NOMO-1 (cell line): ENCODE results near the gene THAP4.
"Not testable (repeated sequence)": the region's sequence is repeated elsewhere in the genome, so short reads cannot be mapped to it uniquely, and the experiment has no call there.

Source experiments
- DNase-seq, 2 experiments: peaks; one replicate each; lab custom pipeline; 2025; ENCODE audit not compliant: unreplicated experiment in 2 of 2; lab: John Stamatoyannopoulos, UW

Gene THAP4

DNA sequence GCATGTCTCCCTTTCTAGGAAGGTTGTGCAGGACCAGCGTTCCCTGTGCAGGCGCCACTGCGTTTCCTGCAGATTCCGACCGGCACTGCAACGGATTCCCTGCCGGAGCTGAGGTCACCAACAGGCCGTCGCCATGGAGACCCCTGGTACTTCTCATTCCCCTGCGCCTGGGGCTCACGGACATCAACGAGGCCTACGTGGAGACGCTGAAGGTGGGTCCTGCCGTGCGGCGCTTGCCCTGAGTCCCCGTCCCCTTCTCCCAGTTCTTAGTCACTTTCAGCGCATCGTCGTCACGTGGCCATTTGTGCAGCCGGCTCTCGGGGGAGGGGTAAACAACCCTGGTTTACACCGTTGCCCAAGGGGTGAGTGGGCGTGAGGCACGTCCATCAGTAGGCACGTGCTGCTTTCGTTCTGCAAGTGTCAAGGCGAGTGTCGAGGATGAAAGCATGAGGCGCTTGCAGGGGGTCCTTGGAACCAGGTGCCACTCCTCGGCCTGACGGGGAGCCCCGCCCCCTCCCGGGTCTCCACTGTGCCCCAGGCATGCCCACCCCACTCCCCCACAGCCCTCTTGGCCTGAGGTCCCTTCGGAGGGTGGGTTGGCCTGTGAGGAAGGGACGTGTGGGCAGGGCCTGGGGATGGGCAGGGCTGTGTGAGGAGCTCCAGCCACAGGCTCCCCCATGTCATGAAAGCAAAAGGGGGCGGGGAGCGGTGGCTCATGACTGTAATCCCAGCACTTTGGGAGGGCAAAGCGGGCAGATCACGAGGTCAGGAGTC, 29.9 kb upstream of the THAP4 start:
- no peak for DNase-seq

DNA sequence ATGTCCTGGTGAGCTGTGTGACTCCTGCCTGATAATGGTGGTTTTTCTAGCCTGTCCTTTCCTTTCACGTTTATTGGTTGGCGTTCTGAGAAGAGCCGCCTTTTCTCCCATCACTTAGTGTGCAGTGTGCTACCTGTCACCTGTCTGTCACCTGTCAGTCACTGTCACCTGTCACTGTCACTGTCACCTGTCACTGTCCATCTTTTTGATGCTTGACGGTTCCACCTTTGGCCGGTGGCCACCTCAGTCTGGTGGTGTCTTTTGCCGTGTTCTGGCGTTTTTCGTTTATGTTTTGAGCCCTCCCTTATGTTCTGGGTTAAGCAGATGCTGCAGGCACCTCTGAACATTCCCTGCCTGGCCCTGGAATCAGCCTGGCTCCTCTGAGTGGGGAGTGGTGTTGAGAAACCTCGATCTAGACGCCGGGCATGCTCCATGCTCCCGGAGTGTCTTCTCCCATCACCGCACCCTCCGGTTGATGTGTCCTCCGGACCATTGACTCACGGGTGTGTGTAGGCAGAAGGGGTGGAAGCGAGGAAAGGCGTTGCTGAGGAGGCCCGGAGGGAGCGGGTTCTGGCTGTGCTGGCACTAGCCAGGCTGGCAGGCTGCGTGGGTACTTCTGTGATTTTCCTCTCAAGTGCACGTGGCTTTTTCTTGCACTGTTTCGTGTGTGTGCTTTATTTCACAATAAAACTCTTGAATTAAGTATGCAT, 28.9 kb upstream of the THAP4 start:
- no peak for DNase-seq

DNA sequence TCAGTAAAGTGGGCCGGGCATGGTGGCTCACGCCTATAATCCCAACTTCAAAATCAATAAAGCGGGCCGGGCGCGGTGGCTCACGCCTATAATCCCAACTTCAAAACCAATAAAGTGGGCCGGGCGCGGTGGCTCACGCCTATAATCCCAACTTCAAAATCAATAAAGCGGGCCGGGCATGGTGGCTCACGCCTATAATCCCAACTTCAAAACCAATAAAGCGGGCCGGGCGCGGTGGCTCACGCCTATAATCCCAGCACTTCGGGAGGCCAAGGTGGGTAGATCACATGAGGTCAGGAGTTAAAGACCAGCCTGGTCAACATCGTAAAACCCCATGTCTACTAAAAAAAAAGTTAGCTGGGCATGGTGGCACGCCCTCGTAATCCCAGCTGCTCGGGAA, 25.8 kb upstream of the THAP4 start:
- DNase-seq = not testable (repeated sequence)

DNA sequence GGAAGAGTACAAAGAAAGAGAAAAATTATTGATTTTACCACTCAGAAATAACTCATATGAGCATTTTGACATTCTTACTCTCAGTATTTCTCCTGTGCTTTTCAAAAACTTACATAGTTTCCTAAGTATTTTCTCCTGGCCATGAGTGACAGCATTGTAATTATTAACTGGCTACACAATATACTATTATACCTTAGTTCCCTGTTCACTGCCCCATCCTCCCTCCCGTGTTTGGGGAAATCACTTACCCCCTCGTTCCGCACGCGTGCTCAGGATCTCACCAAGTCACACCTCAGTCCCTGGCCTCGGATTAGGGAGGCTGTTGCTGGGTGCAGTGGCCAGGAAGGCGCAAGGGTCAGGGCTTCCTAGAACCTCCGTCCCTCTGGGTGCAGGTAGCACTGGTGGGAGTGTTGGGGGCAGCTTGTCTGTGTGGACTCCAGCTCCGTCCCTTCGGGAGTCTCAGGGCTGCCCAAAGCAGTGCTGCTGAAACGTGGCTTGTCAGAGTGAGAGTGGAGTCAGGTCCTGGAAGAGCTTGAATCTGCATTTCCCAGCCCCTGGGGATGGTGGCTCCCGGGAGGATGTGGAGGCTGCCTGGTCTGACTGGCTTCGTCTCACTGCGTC, 23.7 kb upstream of the THAP4 start:
- DNase-seq = no peak

DNA sequence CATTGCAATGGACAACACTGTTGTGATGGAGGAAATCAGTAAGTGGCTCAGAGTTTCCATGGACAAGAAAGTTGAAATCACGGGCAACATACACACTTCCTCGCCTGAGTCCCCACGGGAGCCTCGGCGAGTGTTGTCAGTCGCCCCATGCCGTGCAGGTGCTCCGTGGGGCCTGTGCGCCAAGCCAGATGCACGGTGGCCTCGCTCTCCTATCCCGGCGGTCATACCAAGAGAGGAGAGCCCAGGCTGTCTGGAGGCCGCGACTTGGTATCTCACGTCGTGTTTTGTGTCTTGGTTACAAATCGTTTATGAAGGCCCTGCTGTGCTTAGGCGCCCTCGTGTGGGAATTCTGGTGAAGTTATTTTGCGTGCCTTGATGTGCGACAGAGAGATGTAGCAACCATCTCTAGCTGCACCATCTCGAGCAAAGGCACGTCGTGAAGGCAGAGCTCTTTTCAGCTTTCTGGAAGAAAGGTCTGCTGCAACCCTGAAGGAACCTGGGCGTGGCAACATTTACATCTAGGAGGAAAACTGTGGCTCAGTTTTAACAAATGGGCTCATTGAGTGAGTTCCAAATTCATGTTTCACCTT, 22.3 kb upstream of the THAP4 start:
- peak; percentile 9 to 10 for DNase-seq

DNA sequence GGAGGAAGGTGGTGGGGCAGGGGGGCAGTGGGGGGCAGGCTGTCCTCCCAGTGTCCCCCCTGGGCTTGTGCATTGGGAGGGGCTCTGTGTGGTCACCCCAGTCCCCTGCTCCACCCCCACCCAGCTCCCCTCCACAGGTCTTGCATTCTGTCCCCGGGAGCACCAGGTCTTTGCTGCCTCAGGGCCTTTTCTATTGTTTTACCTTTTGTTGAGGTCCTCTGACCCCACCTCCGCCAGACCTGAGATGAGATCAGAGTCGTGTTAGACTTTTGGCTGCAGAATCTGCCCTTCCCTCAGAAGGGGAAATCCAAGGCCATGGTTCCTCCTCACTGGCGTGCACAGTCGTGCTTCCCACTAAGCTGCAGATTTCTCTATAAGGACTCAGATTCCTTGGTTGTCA, 21.3 kb upstream of the THAP4 start:
- no peak for DNase-seq

DNA sequence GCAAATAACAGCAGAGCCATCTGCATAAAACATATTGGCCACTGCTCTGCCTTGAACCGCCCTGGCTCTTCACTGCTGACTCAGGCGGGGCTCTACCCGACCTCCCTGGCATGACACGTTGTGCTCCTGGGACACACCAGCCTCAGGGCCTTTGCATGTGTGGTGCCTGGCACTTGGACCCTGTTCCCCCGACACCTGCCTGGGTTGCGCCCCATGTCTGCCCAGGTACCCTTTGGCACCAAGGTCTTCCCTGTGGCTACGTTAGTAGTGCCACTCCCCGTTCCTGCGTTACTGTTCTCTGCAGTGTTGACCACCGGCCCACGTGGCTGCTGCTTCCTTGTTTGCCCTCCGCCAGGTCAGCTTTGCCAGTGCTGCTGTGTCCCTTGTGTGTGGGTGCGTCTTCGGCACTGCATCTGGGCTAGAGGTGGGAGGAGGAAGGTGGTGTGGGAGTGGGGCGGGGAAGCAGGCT, 20.9 kb upstream of the THAP4 start:
- no peak for DNase-seq

DNA sequence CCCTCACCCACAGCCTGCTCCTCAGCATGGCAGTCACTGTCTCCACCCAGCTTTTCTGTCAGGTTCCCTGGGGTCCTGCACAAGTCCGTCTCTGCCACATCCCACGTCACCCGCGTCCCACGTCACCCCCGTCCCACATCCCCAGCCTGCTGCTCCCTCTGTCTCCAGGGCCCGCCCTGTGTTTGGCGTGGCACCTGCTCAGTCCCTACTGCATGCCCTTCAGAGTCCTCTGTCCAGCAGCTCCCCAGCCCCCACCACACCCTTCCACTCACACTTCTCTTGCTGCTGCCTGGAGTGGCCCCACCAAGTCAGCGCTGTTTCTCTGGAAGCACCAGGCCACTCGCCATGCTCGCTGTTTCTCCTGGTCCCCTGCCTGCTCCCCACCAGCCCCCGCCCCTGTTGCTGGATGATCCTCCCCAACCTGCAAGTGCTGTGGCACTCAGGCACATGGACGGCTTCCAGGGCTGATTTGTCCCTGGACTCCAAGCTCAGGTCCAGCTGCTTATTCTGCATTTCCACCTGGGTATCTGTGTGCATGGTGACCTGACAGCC, 19.3 kb upstream of the THAP4 start:
- no peak for DNase-seq

DNA sequence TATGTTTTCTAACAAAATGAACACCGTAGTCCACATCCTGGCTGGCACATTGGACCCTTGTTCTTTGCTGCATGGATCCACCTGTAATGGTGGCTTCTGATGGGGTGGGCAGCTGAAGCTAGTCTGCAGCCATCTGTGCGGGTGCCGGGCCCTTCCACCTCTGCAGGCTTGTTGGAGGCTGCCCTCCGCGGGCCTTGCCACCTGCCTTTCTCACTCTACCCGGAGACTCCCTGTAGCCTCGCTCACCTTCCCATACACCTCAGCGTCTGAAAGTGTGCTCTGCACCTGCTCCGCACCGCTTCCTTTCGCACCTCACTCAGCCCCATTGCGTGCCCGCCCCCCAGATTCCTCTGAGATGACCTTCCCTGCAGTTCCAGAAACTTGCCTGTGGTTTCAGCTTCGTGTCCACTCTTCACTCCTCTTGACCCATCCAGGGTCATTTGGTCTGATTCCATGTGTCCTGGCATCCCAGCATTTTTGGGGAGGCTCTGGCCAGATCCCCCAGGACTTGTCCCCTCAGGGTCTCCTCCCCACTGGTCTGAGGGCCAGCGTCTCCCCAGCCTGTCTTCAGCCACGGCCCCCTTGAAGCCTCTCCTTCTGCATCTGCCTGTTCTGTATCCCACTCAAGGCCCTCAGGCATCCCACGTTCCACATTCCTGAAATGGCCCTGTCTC, 18.7 kb upstream of the THAP4 start:
- DNase-seq = no peak

DNA sequence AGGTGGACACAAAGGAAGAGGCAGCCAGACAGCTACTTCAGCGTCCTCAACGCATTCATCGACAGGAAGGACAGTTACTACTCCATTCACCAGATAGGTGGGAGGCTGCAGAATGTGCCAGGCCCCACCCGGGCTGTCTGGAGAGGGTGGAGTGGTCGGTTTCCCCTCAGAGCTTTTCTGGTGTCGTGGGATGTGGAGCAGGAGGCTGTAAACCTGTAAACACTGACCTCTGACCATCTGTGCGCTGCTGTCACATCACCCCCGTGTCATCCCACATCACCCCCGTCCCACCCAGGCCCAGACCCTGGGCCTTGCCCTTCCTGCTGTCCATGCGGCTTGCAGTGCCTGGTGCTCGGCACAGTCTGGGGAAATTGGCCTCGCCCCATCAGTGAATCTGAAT, 17.6 kb upstream of the THAP4 start:
- DNase-seq = no peak

DNA sequence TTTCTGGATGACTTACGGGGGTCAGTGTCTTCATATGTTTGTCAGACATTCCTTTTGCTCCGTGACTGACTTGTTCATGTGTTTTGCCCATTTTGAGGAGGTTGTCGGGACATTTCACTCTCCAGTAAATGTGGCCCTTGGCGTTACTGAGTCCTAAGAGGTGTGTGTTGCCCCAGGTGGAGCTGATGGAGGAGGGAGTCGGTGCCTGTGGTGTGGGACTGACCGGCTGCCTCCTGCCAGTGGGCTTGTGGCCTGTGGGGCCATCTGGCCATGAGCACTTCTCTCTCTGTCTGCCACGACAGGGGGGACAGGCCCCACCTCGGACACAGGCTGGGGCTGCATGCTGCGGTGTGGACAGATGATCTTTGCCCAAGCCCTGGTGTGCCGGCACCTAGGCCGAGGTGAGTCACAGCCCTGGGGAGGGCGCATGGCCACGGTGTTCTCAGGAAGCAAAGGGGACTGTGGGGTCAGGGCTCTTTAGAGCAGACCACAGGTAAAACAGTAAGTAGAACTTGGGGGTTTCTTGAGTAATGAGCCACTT, 16.3 kb upstream of the THAP4 start:
- no peak for DNase-seq

DNA sequence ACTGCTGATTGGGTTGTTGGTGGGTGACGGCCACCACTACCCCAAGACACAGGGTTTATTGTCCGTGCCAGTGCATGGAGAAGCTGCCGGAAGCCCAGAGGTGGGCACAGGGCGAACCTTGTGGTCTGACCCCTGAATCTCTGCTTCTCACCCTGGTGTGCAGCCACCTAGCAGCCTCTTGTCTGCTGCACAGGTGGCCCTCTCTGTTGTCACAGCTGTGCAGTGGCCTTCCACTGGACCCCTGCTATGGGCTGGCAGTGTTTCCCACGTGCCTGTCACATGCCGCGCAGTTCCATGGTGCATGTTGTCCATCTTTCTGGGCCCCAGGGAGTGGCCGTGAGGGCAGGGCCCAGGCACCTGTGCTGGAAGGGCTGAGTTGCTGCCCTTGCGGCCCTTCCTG, 15.8 kb upstream of the THAP4 start:
- no peak for DNase-seq

DNA sequence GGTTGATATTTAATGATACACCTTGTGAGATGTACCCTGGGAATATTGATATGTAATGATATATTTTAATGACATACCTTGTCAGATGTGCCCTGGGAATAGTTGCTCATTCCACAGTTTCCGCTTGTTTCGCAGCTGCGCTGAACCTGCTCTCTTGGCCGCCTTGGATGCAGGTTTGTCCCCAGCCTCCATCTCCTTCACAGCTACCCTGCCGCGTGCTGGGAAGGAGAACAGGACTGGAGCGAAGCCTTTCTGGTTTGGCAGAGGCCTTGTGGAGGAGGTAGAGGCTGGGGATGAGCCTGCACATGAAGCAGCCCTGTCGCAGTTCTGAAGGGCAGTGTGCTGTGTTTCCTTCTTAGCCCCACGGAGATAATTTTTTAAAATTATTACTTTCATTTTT, 15.2 kb upstream of the THAP4 start:
- no peak for DNase-seq

DNA sequence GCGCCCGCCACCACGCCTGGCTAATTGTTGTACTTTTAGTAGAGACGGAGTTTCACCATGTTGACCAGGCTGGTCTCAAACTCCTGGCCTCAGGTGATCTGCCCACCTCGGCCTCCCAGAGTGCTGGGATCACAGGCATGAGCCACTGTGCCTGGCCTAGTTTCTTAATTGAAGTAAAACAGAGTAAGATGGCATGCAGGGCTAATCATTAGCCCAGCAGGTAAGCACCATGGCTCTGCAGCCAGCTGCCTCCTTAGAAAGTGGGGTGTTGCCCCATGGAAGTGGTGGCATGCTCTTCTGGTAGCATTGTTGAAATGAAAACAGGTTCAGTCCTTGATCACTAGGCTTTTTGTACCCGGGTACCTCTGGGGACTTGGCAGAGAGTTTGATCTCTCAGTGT, 13.0 kb upstream of the THAP4 start:
- DNase-seq = no peak

DNA sequence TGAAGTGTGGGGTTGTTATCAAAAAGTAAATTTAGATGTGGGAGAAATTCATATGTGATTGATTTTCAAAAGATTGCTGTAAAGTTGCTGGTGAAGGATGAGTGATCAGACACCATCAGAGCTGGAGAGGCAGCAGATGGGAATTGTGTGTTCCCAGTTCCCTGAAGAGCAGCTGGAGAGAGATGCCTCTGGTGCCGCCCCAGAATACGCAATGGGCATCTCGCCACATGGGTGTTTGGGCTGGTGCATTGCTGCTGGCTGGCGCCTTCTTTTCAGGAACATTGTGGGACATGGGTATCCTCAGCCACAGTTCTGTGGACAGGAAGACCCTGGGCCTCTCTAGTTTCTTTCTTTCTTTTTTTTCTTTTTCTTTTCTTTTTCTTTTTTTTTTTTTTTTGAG, 12.4 kb upstream of the THAP4 start:
- no peak for DNase-seq

DNA sequence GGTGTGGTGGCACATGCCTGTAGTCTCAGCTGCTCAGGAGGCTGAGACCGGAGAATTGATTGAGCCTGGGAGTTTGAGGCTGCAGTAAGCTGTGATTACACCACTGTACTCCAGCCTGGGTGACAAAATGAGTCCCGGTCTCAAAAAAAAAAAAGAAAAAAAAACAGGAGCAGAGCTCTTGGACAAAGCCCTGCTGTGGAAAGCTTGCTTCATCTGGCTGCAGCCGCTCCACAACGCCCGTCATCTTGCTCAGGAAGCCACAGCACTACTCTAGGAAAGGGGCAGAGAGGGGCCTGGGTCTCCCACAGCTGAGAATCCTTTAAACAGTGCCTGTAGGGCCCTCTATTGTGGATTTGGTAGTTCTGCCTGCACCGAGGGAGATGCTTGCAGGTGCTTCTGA, 11.5 kb upstream of the THAP4 start:
- DNase-seq = no peak

DNA sequence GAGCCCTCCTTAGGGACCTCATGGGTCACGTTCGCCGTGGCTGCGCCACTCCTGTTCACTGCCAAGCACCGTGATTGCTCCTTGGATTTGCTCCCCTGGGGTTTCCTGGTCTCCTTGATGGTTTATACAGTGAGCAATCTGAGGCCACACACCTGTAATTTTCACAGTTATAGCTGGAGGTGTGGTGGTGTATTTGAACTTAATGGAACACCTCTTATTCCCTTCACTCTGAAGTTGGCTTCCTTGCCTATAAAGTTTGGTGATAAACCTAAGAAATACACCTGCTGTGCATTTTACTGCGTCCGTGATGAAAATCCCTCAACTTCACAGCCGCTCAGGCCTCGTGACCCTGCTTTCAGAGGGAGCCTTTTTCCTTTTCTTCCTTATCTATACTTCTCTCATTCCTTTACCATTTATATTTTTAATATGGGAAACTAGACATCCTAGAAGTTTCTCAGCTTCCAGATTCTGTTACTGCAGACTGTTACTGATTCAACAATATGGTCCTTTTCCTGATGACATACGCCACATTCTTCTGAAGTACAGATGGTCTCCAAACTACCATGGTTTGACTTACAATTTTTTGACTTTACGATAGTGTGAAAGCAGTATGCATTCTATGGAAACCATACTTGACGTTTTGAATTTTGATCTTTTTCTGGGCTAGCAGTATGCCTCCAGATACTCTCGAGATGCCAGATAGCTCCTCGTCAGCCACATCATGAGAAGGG, 9.1 kb upstream of the THAP4 start:
- DNase-seq = no peak

DNA sequence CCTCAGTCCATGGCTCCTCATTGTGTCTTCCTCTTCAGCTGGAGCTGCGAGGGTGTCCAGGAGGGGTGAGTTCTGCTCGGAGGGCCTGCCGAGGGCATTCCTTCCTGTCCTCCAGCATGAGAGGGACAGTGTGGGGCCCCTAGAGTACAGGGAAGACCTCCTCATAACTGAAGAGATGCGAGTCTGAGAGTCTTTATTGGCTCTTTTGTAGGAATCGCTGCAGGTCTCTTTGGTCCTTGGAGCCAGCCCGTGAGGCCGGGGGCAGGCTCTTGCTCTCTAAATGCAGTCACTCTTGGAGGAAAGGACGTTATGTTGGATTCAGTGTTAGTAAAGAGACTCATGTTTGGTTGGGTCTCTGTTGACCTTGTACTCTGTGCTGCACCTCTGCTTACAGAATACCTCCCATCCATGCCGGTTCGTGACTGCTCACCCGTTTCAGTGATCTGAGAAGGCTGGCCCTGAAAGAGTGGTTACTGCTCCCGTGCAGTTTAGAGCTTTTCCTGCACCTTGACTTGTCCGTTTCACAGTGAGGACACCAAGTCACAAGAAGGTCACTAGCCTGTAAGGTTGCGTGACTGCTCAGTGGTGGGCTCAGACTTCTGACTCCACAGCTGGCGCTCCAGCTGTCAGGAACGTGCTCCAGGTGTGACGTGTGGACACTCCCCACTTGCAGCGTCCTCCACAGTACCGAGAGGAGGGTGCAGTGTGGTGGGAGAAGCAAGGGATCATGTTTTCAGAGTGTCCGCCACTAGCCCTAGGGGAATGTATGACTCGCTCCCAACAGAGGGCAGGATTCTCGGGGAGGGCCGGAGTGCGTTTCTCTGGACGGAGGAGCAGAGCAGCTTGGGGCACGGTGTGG, 8.3 kb upstream of the THAP4 start:
- DNase-seq = no peak

DNA sequence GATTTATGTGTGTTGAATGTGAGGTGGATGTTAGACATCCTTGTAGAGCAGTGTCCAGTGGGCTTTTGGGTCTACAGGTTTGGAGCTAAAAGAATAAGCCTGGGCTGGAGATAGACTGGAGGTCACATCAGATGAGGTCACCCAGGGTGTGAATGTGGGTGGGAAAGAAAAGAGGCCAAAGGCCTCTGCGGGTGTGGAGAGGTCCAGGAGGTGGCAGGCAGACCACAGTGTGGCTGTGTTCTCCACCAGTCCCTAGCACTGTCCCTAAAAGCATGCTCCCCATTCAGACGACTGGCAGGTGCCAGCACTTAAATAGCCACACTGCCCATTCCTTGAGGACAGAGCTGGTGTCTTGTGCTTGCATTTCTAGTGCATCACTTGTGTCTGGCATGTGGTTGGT, 4.7 kb upstream of the THAP4 start:
- no peak for DNase-seq
